OCI-LY7 (cell line): ENCODE results near the gene GPRIN2. TPM values are rescaled to one million over a fixed set of nuclear protein-coding genes. Genes with fewer than 3 reads are reported as not detected.

Experiments
- BruUV-seq: library from RNA; stranded (reverse); fragments of 400-500 nt; replicated peaks from 2 replicates; lab custom pipeline; 2021; lab: Mats Ljungman, UMichigan
- CTCF ChIA-PET: fragments of 300-600 bp; sonication (Branson Sonifier 250); formaldehyde crosslinking; loops from one replicate; lab custom pipeline; 2022; ENCODE audit warnings: antibody characterized with exemption; ENCODE audit not compliant: unreplicated experiment; lab: Charles Lee
- POLR2A ChIA-PET: fragments of 300-600 bp; sonication (Branson Sonifier 250); formaldehyde crosslinking; loops from one replicate; lab custom pipeline; 2022; ENCODE audit warnings: antibody characterized with exemption; lab: Charles Lee
- DNase-seq: peaks from one replicate; pipeline ENCODE4 v3.0.0-alpha.2; 2015; ENCODE audit warnings: low spot score
- H2AFZ ChIP-seq: fragments of 200-600 bp; sonication (generic), shearing (Covaris generic); 2 replicates; pipeline ENCODE4 v1.6.1; 2014; ENCODE audit warnings: mild to moderate bottlenecking, antibody characterized with exemption, low read length, moderate library complexity
- H3K27ac ChIP-seq: fragments of 200-600 bp; sonication (generic); 2 replicates; pipeline ENCODE4 v1.5.1; 2014; ENCODE audit warnings: mixed run types, low read depth, mild to moderate bottlenecking, moderate library complexity, low read length, inconsistent platforms; ENCODE audit not compliant: poor library complexity, severe bottlenecking
- H3K36me3 ChIP-seq: fragments of 200-600 bp; sonication (generic); 2 replicates; pipeline ENCODE4 v1.6.1; 2014; ENCODE audit warnings: mild to moderate bottlenecking, antibody characterized with exemption, low read length, moderate library complexity, mixed read lengths; ENCODE audit not compliant: insufficient read depth
- H3K4me1 ChIP-seq: fragments of 200-600 bp; sonication (generic); 2 replicates; pipeline ENCODE4 v1.5.1; 2014; ENCODE audit warnings: mild to moderate bottlenecking, low read length; ENCODE audit not compliant: insufficient read depth, poor library complexity, severe bottlenecking
- H3K4me2 ChIP-seq: fragments of 200-600 bp; sonication (generic); 2 replicates; pipeline ENCODE4 v1.6.1; 2014; ENCODE audit warnings: mild to moderate bottlenecking, low read length
- H3K4me3 ChIP-seq: fragments of 200-600 bp; sonication (generic); 2 replicates; pipeline ENCODE4 v1.5.1; 2014; ENCODE audit warnings: mild to moderate bottlenecking, low read depth, low read length; ENCODE audit not compliant: poor library complexity, severe bottlenecking
- H3K79me2 ChIP-seq: fragments of 200-600 bp; sonication (generic); 2 replicates; pipeline ENCODE4 v1.6.1; 2016; ENCODE audit warnings: low read depth, mild to moderate bottlenecking, low read length, moderate library complexity, mixed read lengths; ENCODE audit not compliant: insufficient read depth
- H3K9me2 ChIP-seq: fragments of 200-600 bp; sonication (generic); 2 replicates; pipeline ENCODE4 v1.6.1; 2016; ENCODE audit warnings: mild to moderate bottlenecking, low read length, mixed read lengths; ENCODE audit not compliant: insufficient read depth
- H3K9me3 ChIP-seq: fragments of 200-600 bp; sonication (generic); 2 replicates; pipeline ENCODE4 v1.6.1; 2014; ENCODE audit warnings: mild to moderate bottlenecking, mixed run types, low read length, mixed read lengths
- H4K20me1 ChIP-seq: fragments of 200-600 bp; sonication (generic); 2 replicates; pipeline ENCODE4 v1.6.1; 2014; ENCODE audit warnings: mild to moderate bottlenecking, antibody characterized with exemption, low read length, moderate library complexity, mixed read lengths; ENCODE audit not compliant: insufficient read depth
- EZH2phosphoT487 ChIP-seq: fragments of 200-600 bp; sonication (generic); IDR thresholded peaks from 2 replicates; pipeline ENCODE4 v1.6.1; 2018; ENCODE audit warnings: low read depth, borderline replicate concordance, mild to moderate bottlenecking, mixed run types, antibody characterized with exemption, low read length, moderate library complexity, mixed read lengths
- intact Hi-C: fragments of 100-400 bp; cut with micrococcal nuclease; formaldehyde crosslinking; loops from one replicate; pipeline ENCODE4 v1.10.0; 2022; ENCODE audit not compliant: unreplicated experiment
- total RNA-seq, 2 experiments: library from RNA; depleted of rRNA in 1 of 2; stranded (reverse); fragments of >200 nt in 1 of 2; shearing (Covaris generic) in 1 of 2; gene quantifications; 2 replicates each; pipeline ENCODE4 v1.2.3, GENCODE V29; 2014 to 2022
- TF ChIP-seq, protein P1 (sequence below): fragments of 200-600 bp; sonication (generic); conservative IDR thresholded peaks from 2 replicates; pipeline ENCODE4 v1.5.1; 2014; ENCODE audit warnings: mild to moderate bottlenecking, antibody characterized with exemption, low read length, moderate library complexity, mixed read lengths

GPRIN2 gene
- total RNA-seq, 2 experiments from 2014 or later = not detected

DNA sequence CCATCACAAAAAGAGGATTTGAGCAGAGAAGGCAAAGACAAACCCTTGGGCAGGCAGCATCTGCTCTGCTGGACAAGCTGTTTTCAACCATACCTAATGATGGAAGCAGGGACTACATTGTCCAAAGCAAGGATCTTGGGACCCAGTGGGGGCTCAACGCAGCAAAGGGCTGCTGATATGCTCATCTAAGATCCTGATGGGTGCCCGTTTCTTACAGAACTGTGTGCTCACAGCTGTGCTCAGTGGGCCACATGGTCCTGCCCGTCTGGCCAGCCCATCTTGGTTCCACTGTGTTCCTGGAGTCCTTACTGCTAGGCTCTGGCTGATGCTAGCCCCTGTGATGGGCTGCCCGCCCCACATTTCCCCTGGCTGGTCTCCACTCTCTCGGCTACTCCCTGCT is 36.1 kb downstream of the GPRIN2 start:
- ChIA-PET POLR2A (no interaction called here), CTCF (no interaction called here)
- Histone ChIP-seq H3K79me2 (no peaks in the 10 kb centered on the region), H3K4me2 (no peak overlapping the region), H3K4me1 (no peaks in the 10 kb centered on the region), H3K9me2 (no peaks in the 10 kb centered on the region), H3K4me3 (no peak overlapping the region), H3K36me3 (no peaks in the 10 kb centered on the region), H2AFZ (no peak overlapping the region), H3K27ac (no peak overlapping the region), H3K9me3 (no peaks in the 10 kb centered on the region), H4K20me1 (no peaks in the 10 kb centered on the region)
- intact Hi-C loops = no loop called here
- BruUV-seq = no TSS peak
- TF ChIP-seq, protein P1, sequence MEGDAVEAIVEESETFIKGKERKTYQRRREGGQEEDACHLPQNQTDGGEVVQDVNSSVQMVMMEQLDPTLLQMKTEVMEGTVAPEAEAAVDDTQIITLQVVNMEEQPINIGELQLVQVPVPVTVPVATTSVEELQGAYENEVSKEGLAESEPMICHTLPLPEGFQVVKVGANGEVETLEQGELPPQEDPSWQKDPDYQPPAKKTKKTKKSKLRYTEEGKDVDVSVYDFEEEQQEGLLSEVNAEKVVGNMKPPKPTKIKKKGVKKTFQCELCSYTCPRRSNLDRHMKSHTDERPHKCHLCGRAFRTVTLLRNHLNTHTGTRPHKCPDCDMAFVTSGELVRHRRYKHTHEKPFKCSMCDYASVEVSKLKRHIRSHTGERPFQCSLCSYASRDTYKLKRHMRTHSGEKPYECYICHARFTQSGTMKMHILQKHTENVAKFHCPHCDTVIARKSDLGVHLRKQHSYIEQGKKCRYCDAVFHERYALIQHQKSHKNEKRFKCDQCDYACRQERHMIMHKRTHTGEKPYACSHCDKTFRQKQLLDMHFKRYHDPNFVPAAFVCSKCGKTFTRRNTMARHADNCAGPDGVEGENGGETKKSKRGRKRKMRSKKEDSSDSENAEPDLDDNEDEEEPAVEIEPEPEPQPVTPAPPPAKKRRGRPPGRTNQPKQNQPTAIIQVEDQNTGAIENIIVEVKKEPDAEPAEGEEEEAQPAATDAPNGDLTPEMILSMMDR = no peak
- no peak for TF ChIP-seq EZH2phosphoT487
- DNase-seq = no peak

DNA sequence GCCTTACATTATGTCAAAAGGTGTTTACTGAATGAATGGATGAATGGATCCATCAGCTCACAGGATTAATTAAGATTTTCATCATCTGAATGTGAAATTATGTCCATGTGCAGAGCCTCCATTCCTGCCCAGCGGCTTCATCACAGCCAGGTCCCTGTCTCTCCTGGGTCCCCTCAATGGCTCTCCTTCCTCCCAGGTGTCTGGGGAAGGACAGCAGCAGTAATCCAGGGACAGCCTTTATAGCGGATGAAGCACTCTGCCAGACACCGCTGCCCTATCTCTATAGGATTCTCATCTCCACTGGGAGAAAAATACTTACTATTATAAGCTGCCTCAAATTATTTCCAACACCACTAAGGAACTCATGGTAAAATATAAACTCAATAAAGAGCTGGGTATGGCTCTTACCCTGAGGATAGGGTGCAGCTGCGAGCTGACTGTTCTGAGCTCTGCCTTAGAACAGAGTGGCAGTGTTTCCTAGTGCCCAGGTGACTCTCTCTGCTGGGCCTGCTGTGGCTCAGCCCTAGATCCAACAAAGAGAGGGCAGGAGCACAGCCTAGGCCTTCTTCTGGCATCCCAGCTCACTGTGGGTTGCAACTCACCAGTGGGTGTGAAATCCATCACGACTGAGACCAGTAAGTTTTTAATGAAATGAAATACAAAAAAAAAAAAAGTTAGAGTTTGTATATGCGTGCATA is 38.3 kb downstream of the GPRIN2 start:
- ChIA-PET POLR2A (interaction anchor here (1.5 kb wide), 1 partner anchor 12 kb away, joined by 6 read pairs; no protein-coding TSS in a partner anchor), CTCF (no interaction called here)
- no peaks in the 10 kb centered on the region for H4K20me1 ChIP-seq
- no peak for DNase-seq
- intact Hi-C loops = no loop called here
- no peaks in the 10 kb centered on the region for H3K79me2 ChIP-seq
- no TSS peak for BruUV-seq
- H3K4me1 ChIP-seq = no peaks in the 10 kb centered on the region
- H3K36me3 ChIP-seq = no peaks in the 10 kb centered on the region
- H3K27ac ChIP-seq = no peak overlapping the region
- H3K4me3 ChIP-seq = no peak overlapping the region
- H2AFZ ChIP-seq = no peak overlapping the region
- H3K9me2 ChIP-seq = no peaks in the 10 kb centered on the region
- TF ChIP-seq, protein P1 = no peak
- TF ChIP-seq EZH2phosphoT487 = no peak
- no peaks in the 10 kb centered on the region for H3K9me3 ChIP-seq
- H3K4me2 ChIP-seq = no peak overlapping the region

DNA sequence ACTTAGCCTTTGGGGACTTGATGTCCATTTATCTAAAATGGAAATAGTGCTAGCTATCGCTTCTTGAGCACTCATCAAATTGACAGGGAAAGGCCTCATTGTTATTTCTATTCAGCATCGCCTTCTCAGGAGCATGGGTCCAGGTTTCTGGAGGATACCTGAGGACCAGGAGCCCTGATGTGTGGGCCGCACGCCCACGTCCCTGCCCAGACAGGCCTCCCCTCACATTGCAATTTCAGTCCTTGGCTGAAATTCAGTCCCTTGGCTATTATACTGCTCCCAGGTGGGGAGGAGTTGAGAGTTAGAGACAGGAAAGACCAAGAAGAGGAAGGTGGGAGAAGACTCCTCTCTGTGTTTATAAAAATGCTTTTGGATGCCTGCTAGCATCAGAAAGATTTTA is 38.9 kb downstream of the GPRIN2 start:
- BruUV-seq = no TSS peak
- TF ChIP-seq EZH2phosphoT487 = no peak
- TF ChIP-seq, protein P1 = no peak
- no peaks in the 10 kb centered on the region for H3K9me3 ChIP-seq
- no peaks in the 10 kb centered on the region for H3K79me2 ChIP-seq
- DNase-seq = no peak
- no peaks in the 10 kb centered on the region for H3K4me1 ChIP-seq
- no peak overlapping the region for H2AFZ ChIP-seq
- no peak overlapping the region for H3K4me2 ChIP-seq
- H3K4me3 ChIP-seq = no peak overlapping the region
- ChIA-PET POLR2A (interaction anchor here (1.5 kb wide), 1 partner anchor 13 kb away, joined by 6 read pairs; no protein-coding TSS in a partner anchor), CTCF (no interaction called here)
- H3K27ac ChIP-seq = no peak overlapping the region
- H3K9me2 ChIP-seq = no peaks in the 10 kb centered on the region
- no peaks in the 10 kb centered on the region for H3K36me3 ChIP-seq
- no peaks in the 10 kb centered on the region for H4K20me1 ChIP-seq
- intact Hi-C loops = no loop called here
